WTC11 (cell line): ENCODE data around the gene TSPAN5. TPM values are rescaled to one million over a fixed set of nuclear protein-coding genes. Genes with fewer than 3 reads are reported as not detected.
A peak's percentile ranks its signal among the peaks of the same experiment; 100 is the strongest.

Source experiments
- AFF4 ChIP-seq: sonication (generic); formaldehyde crosslinking; IDR thresholded peaks from 2 replicates; pipeline ENCODE4 v1.8.1; 2023; ENCODE audit warnings: mild to moderate bottlenecking, missing genetic modification reagents, borderline replicate concordance
- ATF2 ChIP-seq: sonication (generic); formaldehyde crosslinking; IDR thresholded peaks from 2 replicates; pipeline ENCODE4 v1.8.1; 2022; ENCODE audit warnings: low read depth, missing genetic modification reagents, borderline replicate concordance
- CREB1 ChIP-seq: sonication (generic); formaldehyde crosslinking; IDR thresholded peaks from 2 replicates; pipeline ENCODE4 v1.8.0; 2023; ENCODE audit warnings: mild to moderate bottlenecking, missing genetic modification reagents
- ESRRA ChIP-seq: sonication (generic); formaldehyde crosslinking; IDR thresholded peaks from 2 replicates; pipeline ENCODE4 v1.8.1; 2022; ENCODE audit warnings: mild to moderate bottlenecking, missing genetic modification reagents, borderline replicate concordance
- ETV6 ChIP-seq: sonication (generic); formaldehyde crosslinking; IDR thresholded peaks from 2 replicates; pipeline ENCODE4 v1.8.1; 2022; ENCODE audit warnings: mild to moderate bottlenecking, missing genetic modification reagents
- FOXP1 ChIP-seq: sonication (generic); formaldehyde crosslinking; IDR thresholded peaks from 2 replicates; pipeline ENCODE4 v1.8.0; 2022; ENCODE audit warnings: missing genetic modification reagents, mild to moderate bottlenecking, moderate library complexity, borderline replicate concordance
- GRHL2 ChIP-seq: fragments of 250-450 bp; sonication (Bioruptor Pico); IDR thresholded peaks from 2 replicates; pipeline ENCODE4 v1.8.0; 2022; ENCODE audit warnings: mild to moderate bottlenecking, moderate library complexity; ENCODE audit not compliant: insufficient replicate concordance, severe bottlenecking
- IRF1 ChIP-seq: sonication (generic); formaldehyde crosslinking; IDR thresholded peaks from 2 replicates; pipeline ENCODE4 v1.8.0; 2023; ENCODE audit warnings: missing genetic modification reagents
- IRF2 ChIP-seq: sonication (generic); formaldehyde crosslinking; IDR thresholded peaks from 2 replicates; pipeline ENCODE4 v1.8.0; 2022; ENCODE audit warnings: low read depth, missing genetic modification reagents, borderline replicate concordance
- JAZF1 ChIP-seq: fragments of 250-450 bp; sonication (Bioruptor Pico); IDR thresholded peaks from 2 replicates; pipeline ENCODE4 v1.9.0; 2021; ENCODE audit warnings: moderate library complexity, mild to moderate bottlenecking, inconsistent platforms
- MAX ChIP-seq: sonication (generic); formaldehyde crosslinking; IDR thresholded peaks from 2 replicates; pipeline ENCODE4 v1.8.0; 2022; ENCODE audit warnings: mild to moderate bottlenecking, missing genetic modification reagents
- PRRX2 ChIP-seq: fragments of 250-450 bp; sonication (Bioruptor Pico); IDR thresholded peaks from 2 replicates; pipeline ENCODE4 v1.8.0; 2021; ENCODE audit warnings: mild to moderate bottlenecking
- RORB ChIP-seq: fragments of 250-450 bp; sonication (Bioruptor Pico); IDR thresholded peaks from 2 replicates; pipeline ENCODE4 v1.9.0; 2021; ENCODE audit warnings: mild to moderate bottlenecking
- SMAD4 ChIP-seq: sonication (generic); formaldehyde crosslinking; IDR thresholded peaks from 2 replicates; pipeline ENCODE4 v1.8.0; 2022; ENCODE audit warnings: mild to moderate bottlenecking, missing genetic modification reagents
- TCF7 ChIP-seq: sonication (generic); formaldehyde crosslinking; IDR thresholded peaks from 2 replicates; pipeline ENCODE4 v1.8.0; 2022; ENCODE audit warnings: mild to moderate bottlenecking, low read depth, missing genetic modification reagents, moderate library complexity
- TP53 ChIP-seq: sonication (generic); formaldehyde crosslinking; IDR thresholded peaks from 2 replicates; pipeline ENCODE4 v1.8.1; 2023; ENCODE audit warnings: mild to moderate bottlenecking, missing genetic modification reagents
- USF1 ChIP-seq: sonication (generic); formaldehyde crosslinking; IDR thresholded peaks from 2 replicates; pipeline ENCODE4 v1.8.0; 2022; ENCODE audit warnings: mild to moderate bottlenecking, missing genetic modification reagents
- USF2 ChIP-seq: sonication (generic); formaldehyde crosslinking; IDR thresholded peaks from 2 replicates; pipeline ENCODE4 v1.8.1; 2023; ENCODE audit warnings: mild to moderate bottlenecking, missing genetic modification reagents, moderate library complexity
- ZBTB21 ChIP-seq: sonication (generic); formaldehyde crosslinking; IDR thresholded peaks from 2 replicates; pipeline ENCODE4 v1.8.1; 2023; ENCODE audit warnings: mild to moderate bottlenecking, missing genetic modification reagents, borderline replicate concordance
- ZNF232 ChIP-seq: sonication (generic); formaldehyde crosslinking; IDR thresholded peaks from 2 replicates; pipeline ENCODE4 v1.8.0; 2022; ENCODE audit warnings: mild to moderate bottlenecking, missing genetic modification reagents
- ZNF263 ChIP-seq: sonication (generic); formaldehyde crosslinking; IDR thresholded peaks from 2 replicates; pipeline ENCODE4 v1.8.1; 2022; ENCODE audit warnings: low read depth, mild to moderate bottlenecking, moderate library complexity, missing genetic modification reagents
- ZNF317 ChIP-seq: sonication (generic); formaldehyde crosslinking; IDR thresholded peaks from 2 replicates; pipeline ENCODE4 v1.8.1; 2023; ENCODE audit warnings: low read depth, mild to moderate bottlenecking, moderate library complexity, missing genetic modification reagents, borderline replicate concordance
- ZNF512 ChIP-seq: sonication (generic); formaldehyde crosslinking; IDR thresholded peaks from 2 replicates; pipeline ENCODE4 v1.8.1; 2022; ENCODE audit warnings: missing genetic modification reagents, borderline replicate concordance
- ZNF532 ChIP-seq: fragments of 250-450 bp; sonication (Bioruptor Pico); IDR thresholded peaks from 2 replicates; pipeline ENCODE4 v1.9.0; 2021; ENCODE audit warnings: mild to moderate bottlenecking, borderline replicate concordance
- ZNF671 ChIP-seq: fragments of 250-450 bp; sonication (Bioruptor Pico); IDR thresholded peaks from 2 replicates; pipeline ENCODE4 v1.8.0; 2021; ENCODE audit warnings: mild to moderate bottlenecking
- total RNA-seq: library from RNA; stranded (reverse); gene quantifications from 3 replicates; pipeline ENCODE4 v1.2.3, GENCODE V29; 2021

TSPAN5 gene
- total RNA-seq, 1 experiment from 2014 or later = 22.7 TPM

GRCh38 chr4:98658287-98659105 lies at the start of gene TSPAN5 (continued):
- TF ChIP-seq ATF2 (CRISPR knock-in tag) (no peak), TP53 (no peak; the same call in 1 of the 2 replicates), ZNF263 (peak; percentile 79; the same call in 1 of the 2 replicates), ZNF532 (no peak), ZNF671 (no peak), CREB1 (no peak), ZBTB21 (CRISPR knock-in tag) (no peak), SMAD4 (no peak), RORB (CRISPR knock-in tag) (no peak), IRF1 (CRISPR knock-in tag) (no peak), ZNF232 (no peak), IRF2 (no peak), USF2 (CRISPR knock-in tag) (no peak), MAX (no peak), ZNF317 (CRISPR knock-in tag) (no peak), USF1 (CRISPR knock-in tag) (no peak), ZNF512 (CRISPR knock-in tag) (no peak), ESRRA (no peak), GRHL2 (CRISPR knock-in tag) (no peak), AFF4 (CRISPR knock-in tag) (no peak), FOXP1 (CRISPR knock-in tag) (peak; percentile 69; the same call in 1 of the 2 replicates), ETV6 (CRISPR knock-in tag) (no peak; the same call in 1 of the 2 replicates), PRRX2 (CRISPR knock-in tag) (no peak), JAZF1 (no peak), TCF7 (CRISPR knock-in tag) (no peak)
